Spinal cord (tissue), 10 donors: Measurements from ENCODE around the gene ASPSCR1. TPM values are rescaled to one million over a fixed set of nuclear protein-coding genes. Genes with fewer than 3 reads are reported as not detected.

Experiments used
- DNase-seq, 6 donors: peaks; one replicate each; pipeline versions ENCODE4 v3.0.0 to v3.0.0-alpha.2; 2013 to 2015; ENCODE audit warnings: low spot score in 6 of 6, low read depth in 4 of 6
- H3K27ac ChIP-seq: one replicate; pipeline ENCODE4 v1.5.1; 2013; ENCODE audit warnings: low read depth, low read length, control low read depth
- H3K27me3 ChIP-seq: one replicate; pipeline ENCODE4 v1.6.1; 2013; ENCODE audit warnings: low read length; ENCODE audit not compliant: control insufficient read depth, insufficient read depth
- H3K36me3 ChIP-seq: one replicate; pipeline ENCODE4 v1.6.1; 2013; ENCODE audit warnings: low read length; ENCODE audit not compliant: control insufficient read depth, insufficient read depth
- H3K4me1 ChIP-seq: one replicate; pipeline ENCODE4 v1.6.1; 2013; ENCODE audit warnings: low read length; ENCODE audit not compliant: control insufficient read depth, insufficient read depth
- H3K4me3 ChIP-seq: one replicate; pipeline ENCODE4 v1.5.1; 2013; ENCODE audit warnings: low read depth, low read length, control low read depth
- H3K9me3 ChIP-seq: one replicate; pipeline ENCODE4 v1.6.1; 2013; ENCODE audit warnings: low read length; ENCODE audit not compliant: control insufficient read depth, insufficient read depth
- WGBS: methylation state at CpG from one replicate; pipeline ENCODE4 v1.1.5; 2013; ENCODE audit warnings: missing lambda C conversion rate; ENCODE audit not compliant: insufficient coverage; 5-methylcytosine and 5-hydroxymethylcytosine counted together
- polyA plus RNA-seq, 2 donors: library from polyadenylated mRNA; unstranded; fragments of 120-200 nt; gene quantifications; one replicate each; pipeline ENCODE4 v1.2.1, GENCODE V29; 2013; ENCODE audit not compliant: insufficient read length in 2 of 2
- total RNA-seq, 2 donors: library from RNA; depleted of rRNA in 1 of 2; stranded (reverse); fragments of 120-200 nt in 1 of 2; fragments of >200 nt in 1 of 2; gene quantifications; one replicate each; pipeline versions ENCODE4 v1.2.3 to v1.2.4, GENCODE V29; 2013 to 2014
- donor health status: healthy.

The ASPSCR1 gene
- total and polyA plus RNA-seq, 4 donors: 22.3 to 53.7 (median 40.9) TPM

DNA sequence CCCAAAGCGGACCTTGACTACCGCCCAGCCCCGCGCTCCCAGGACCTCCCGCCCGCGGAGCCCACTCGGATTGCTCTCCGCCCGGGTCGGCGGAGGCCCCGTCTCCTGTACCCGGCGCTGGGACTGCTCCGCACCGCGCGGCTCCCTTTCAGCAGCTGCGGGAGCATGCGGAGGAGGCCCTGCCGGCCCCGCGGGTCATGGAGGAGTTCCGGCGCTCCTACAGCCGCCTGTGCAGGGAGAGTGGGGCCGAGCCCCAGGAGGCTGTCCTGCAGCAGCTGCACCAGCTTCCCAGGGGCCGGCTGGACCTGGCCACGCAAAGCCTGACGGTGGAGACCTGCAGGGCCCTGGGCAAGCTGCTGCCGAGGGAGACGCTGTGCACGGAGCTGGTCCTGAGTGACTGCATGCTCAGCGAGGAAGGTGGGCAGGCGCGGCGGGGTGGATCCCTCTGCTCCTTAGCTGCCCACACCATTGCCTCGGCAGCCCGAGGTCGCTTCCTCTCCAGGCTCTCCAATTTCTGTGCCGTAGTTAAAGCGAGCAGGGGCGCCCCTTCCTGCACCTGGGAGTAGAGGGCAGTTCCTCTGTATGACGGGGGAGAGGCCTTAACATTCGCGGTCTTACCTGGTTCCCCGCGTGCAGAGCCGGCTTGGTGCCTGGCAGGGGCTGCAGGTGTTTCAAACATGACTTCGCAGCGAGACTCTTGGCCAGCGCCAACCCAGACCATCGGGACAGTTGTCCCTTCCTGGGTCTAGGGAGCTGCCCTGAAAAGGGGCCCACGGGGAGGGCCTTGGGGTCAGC lies 46.2 kb downstream of the ASPSCR1 start:
- Histone ChIP-seq H3K9me3 (no peaks in the 10 kb centered on the region), H3K36me3 (peaks cover 71% of the 10 kb centered on the region), H3K27me3 (no peaks in the 10 kb centered on the region), H3K4me1 (peaks cover 51% of the 10 kb centered on the region), H3K4me3 (peak overlapping the region; percentile 62), H3K27ac (no peak overlapping the region)
- DNase-seq: no peak
- 6% methylated on average over 55 of the region's 55 CpGs for WGBS

DNA sequence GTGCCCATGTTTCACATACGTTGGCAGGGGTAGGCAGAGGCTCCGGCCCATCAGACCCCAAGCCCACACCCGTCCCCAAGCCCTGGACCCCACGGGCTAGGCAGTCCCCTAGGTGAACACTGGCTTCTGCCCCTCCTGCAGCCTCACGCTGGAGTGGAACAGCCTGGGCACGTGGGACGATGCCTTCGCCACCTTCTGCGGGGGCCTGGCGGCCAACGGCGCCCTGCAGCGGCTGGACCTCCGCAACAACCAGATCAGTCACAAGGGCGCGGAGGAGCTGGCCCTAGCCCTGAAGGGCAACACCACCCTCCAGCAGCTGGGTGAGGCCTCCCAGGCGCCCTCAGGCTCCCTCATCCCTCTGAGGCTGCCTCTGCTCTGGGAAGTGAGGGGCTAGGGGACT lies 47.4 kb downstream of the ASPSCR1 start:
- Histone ChIP-seq H3K36me3 (peaks cover 71% of the 10 kb centered on the region), H3K27ac (no peak overlapping the region), H3K4me3 (no peak overlapping the region), H3K9me3 (no peaks in the 10 kb centered on the region), H3K27me3 (no peaks in the 10 kb centered on the region), H3K4me1 (peaks cover 57% of the 10 kb centered on the region)
- DNase-seq: no peak
- 95% methylated on average over 17 of the region's 17 CpGs for WGBS

DNA sequence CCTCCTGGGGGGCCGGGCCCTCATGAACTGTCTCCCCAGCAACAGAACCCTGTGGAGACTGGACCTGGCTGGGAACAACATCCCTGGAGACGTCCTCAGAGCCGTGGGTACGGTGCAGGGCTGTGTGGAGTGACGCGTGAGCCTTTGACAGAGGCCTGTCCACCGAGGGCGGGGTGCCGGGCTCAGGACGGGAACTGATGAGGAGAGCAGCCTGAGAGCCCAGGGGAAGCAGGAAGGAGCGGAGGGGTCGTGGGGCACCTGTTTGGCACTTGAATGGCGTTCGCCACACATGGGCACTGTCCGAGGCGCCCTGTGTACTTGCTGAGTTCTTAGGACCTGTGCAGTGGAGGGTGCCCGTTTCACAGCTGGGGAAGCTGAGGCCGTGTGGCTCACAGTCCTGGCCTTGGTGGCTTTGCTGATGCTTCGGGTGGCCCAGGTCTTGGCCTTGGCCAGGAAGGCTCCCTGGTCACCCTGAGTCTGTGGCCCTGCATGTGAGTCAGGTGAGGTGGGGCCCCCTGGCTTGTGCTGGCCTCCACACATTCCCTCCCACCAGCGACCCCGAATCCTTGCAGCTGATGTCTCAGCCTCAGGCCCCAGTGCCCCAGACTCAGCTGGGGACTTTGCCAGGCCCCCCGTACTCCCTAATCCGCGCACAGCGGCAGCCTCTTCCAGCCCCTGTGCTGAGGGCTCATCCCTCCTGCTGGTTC lies 48.1 kb downstream of the ASPSCR1 start:
- H3K27me3 ChIP-seq: no peaks in the 10 kb centered on the region
- H3K4me1 ChIP-seq: peaks cover 57% of the 10 kb centered on the region
- no peaks in the 10 kb centered on the region for H3K9me3 ChIP-seq
- WGBS: 91% methylated on average over 25 of the region's 25 CpGs
- H3K36me3 ChIP-seq: peaks cover 70% of the 10 kb centered on the region
- no peak overlapping the region for H3K27ac ChIP-seq
- no peak overlapping the region for H3K4me3 ChIP-seq
- DNase-seq: no peak

DNA sequence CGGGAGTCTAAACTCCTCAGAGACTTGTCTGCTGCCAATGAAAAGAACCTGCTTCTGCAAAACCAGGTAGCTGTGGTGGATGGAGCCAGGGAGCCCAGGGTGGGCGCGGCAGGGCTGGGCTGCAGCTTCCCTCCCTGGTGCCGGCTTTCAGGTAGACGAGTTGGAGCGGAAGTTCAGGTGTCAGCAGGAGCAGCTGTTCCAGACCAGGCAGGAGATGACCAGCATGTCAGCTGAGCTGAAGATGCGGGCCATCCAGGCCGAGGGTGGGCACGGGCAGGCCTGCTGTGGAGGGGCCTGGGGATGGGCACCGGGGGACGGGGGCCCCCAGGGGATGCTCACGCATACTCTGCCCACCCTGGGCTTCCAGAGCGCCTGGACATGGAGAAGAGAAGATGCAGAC lies 50.8 kb downstream of the ASPSCR1 start:
- no peak for DNase-seq
- H3K27ac ChIP-seq: no peak overlapping the region
- no peaks in the 10 kb centered on the region for H3K27me3 ChIP-seq
- H3K4me3 ChIP-seq: no peak overlapping the region
- H3K4me1 ChIP-seq: peaks cover 59% of the 10 kb centered on the region
- 92% methylated on average over 13 of the region's 13 CpGs for WGBS
- H3K9me3 ChIP-seq: no peaks in the 10 kb centered on the region
- H3K36me3 ChIP-seq: peaks cover 72% of the 10 kb centered on the region

DNA sequence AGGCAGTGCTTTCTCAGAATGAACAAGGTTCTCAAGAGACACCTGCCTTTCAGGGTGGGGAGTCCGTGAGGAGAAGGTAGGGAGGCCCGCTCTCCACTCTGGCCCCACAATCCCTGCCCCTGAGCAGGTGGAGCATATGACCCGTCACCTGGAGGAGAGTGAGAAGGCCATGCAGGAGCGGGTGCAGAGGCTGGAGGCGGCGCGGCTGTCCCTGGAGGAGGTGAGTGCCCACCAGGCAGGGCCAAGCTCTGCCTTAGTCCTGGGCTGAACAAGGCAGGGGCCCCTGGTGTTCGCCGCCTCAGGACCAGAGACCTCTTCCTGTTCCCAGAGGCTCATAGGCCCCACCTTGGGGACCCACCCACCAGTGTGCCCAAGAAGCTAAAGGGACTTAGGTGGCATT lies 51.5 kb downstream of the ASPSCR1 start:
- Histone ChIP-seq H3K27me3 (no peaks in the 10 kb centered on the region), H3K4me3 (no peak overlapping the region), H3K27ac (no peak overlapping the region), H3K9me3 (no peaks in the 10 kb centered on the region), H3K36me3 (peaks cover 79% of the 10 kb centered on the region), H3K4me1 (peaks cover 57% of the 10 kb centered on the region)
- DNase-seq: no peak
- WGBS: 100% methylated on average over 7 of the region's 9 CpGs

DNA sequence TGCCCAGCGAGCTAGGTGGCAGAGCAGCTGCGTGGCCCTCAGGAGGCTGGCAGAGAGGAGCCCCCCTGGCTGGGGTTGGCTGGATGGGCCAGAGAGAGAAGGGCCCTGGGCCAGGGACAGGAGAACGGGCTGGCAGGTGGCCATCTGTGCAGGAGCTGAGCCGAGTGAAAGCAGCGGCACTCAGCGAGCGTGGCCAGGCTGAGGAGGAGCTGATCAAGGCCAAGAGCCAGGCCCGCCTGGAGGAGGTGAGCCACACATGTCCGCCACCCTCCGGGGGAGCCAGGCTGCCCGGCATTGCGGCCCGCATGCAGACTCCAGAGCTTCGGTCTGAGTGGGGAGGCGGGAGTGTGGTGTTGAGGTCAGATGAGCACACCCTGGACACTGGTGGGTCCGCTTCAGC lies 52.0 kb downstream of the ASPSCR1 start:
- Histone ChIP-seq H3K27ac (no peak overlapping the region), H3K36me3 (peaks cover 82% of the 10 kb centered on the region), H3K4me3 (no peak overlapping the region), H3K9me3 (no peaks in the 10 kb centered on the region), H3K27me3 (no peaks in the 10 kb centered on the region), H3K4me1 (peaks cover 56% of the 10 kb centered on the region)
- WGBS: 79% methylated on average over 16 of the region's 16 CpGs
- DNase-seq: no peak

DNA sequence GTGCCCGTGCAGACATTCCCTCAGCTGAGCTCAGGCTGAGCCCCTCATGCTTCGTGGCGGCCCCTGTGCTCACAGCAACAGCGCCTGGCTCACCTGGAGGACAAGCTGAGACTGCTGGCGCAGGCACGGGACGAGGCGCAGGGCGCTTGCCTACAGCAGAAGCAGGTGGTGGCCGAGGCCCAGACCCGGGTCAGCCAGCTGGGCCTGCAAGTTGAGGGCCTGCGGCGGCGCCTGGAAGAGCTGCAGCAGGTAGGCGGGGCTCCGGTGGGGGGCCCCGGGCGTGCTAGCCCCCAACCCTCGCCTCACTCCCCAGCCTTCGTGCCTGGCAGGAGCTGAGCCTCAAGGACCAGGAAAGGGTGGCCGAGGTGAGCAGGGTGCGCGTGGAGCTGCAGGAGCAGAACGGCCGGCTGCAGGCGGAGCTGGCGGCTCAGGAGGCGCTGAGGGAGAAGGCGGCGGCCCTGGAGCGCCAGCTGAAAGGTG lies 52.6 kb downstream of the ASPSCR1 start:
- Histone ChIP-seq H3K36me3 (peaks cover 81% of the 10 kb centered on the region), H3K9me3 (no peaks in the 10 kb centered on the region), H3K4me3 (no peak overlapping the region), H3K4me1 (peaks cover 53% of the 10 kb centered on the region), H3K27me3 (no peaks in the 10 kb centered on the region), H3K27ac (no peak overlapping the region)
- DNase-seq: no peak
- 68% methylated on average over 30 of the region's 31 CpGs for WGBS

DNA sequence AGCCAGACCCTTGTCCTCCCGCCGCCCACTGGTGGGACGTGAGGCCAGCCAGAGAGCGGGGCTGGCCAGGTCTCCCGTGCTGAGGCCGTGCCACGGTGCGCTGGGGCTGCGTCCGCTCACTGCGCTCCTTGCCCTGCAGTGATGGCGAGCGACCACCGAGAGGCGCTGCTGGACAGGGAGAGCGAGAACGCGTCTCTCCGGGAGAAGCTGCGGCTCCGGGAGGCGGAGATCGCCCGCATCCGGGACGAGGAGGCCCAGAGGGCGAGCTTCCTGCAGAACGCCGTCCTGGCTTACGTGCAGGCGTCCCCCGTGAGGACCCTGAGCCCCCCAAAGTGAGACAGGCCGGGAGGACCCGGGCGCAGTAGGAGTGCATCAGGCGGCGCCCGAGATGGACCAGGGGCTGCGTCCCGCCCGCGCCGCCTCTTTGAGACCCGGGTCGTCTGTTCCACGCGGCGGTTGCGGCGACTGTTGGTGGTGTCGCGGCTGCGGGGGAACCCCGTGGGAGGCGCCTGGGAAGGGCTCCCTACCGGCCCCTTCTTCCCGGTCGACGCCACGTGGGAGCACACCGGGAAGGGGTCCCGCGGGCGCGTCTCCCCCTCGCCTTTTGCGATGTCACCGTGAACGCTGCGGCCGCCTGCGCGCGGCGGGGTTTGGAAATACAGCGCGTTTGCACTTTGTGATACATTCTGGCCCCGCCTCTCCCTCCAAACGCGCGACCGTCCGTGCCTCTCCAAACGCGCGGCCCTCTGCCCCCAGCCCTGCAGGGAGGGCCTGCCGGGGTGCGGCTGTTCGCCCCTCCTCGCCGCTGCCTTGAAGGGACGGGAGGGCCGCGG lies 53.3 kb downstream of the ASPSCR1 start:
- Histone ChIP-seq H3K36me3 (peaks cover 77% of the 10 kb centered on the region), H3K4me3 (peak overlapping the region; percentile 36), H3K27me3 (no peaks in the 10 kb centered on the region), H3K4me1 (peaks cover 53% of the 10 kb centered on the region), H3K9me3 (no peaks in the 10 kb centered on the region), H3K27ac (peak overlapping the region; percentile 61)
- WGBS: 1% methylated on average over 93 of the region's 94 CpGs
- DNase-seq: peak in 3 of 6 donors; percentile 48 to 89 (median 87)

DNA sequence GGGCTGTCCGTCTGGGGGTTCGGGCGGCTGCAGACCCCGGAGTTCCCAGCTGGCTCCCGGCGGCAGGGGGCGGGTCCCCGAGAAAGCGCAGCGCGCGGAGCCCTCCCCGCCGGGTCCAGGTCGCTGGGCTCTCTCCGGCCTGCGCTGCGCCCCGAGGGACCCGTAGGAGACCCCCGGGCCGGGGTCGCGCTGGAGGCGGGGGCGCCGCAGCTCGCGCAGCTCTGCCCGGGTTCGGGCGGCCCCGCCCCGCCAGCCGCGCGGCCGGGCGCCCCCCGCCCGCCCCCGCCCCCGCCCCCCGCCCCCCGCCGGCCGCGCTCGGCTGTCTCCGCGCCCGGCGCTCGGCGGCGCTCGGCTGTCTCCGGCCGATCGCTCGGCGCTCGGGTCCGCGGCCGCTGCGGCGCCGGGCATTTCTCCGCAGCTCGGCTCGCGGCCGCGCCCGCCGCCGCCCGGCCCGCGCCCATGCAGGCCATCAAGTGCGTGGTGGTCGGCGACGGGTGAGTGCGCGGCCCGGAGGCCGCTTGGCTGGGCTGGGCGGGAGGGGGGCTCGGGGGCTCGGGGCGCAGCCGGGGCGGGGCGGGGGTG lies 54.0 kb downstream of the ASPSCR1 start, which contains the start of gene RAC3:
Gene RAC3, plus strand, starts transcription at position 376 of the 582 bp plus-strand sequence. Its CDS starts 84 bp downstream, at position 460.
- H3K27ac ChIP-seq: peak within 1 kb of the TSS; percentile 61
- H3K4me3 ChIP-seq: peak within 1 kb of the TSS; percentile 55
- H3K9me3 ChIP-seq: no peaks in the 10 kb centered on the region
- under 1% methylated on average over 94 of the region's 96 CpGs for WGBS
- peaks cover 77% of the 10 kb centered on the region for H3K36me3 ChIP-seq
- DNase-seq: peak in 3 of 6 donors; percentile 44 to 80 (median 76)
- no peaks in the 10 kb centered on the region for H3K27me3 ChIP-seq
- peaks cover 55% of the 10 kb centered on the region for H3K4me1 ChIP-seq
